Lower lobe of right lung (tissue), 2 donors: Measurements from ENCODE around the gene BABAM2. TPM values are rescaled to one million over a fixed set of nuclear protein-coding genes. Genes with fewer than 3 reads are reported as not detected.

ENCODE experiments used
- ATAC-seq, 2 donors: fragments of 200-7000 bp; cut with Tn5 transposase; one replicate each; pipeline ENCODE4 v1.9.1; 2020 to 2022; ENCODE audit warnings: mild to moderate bottlenecking in 2 of 2, moderate library complexity in 2 of 2
- DNase-seq: peaks from one replicate; pipeline ENCODE4 v3.0.0-alpha.2; 2020
- H3K27ac ChIP-seq: fragments of 200-600 bp; one replicate; pipeline ENCODE4 v1.8.0; 2022
- H3K27me3 ChIP-seq: fragments of 200-600 bp; one replicate; pipeline ENCODE4 v1.8.0; 2022; ENCODE audit warnings: low read depth
- H3K36me3 ChIP-seq: fragments of 200-600 bp; one replicate; pipeline ENCODE4 v1.8.0; 2022; ENCODE audit warnings: mild to moderate bottlenecking
- H3K4me1 ChIP-seq: fragments of 200-600 bp; one replicate; pipeline ENCODE4 v1.8.0; 2022
- H3K4me3 ChIP-seq: fragments of 200-600 bp; one replicate; pipeline ENCODE4 v1.8.0; 2022; ENCODE audit warnings: mild to moderate bottlenecking
- H3K9me3 ChIP-seq: fragments of 200-600 bp; one replicate; pipeline ENCODE4 v1.8.0; 2022
- CTCF ChIP-seq: fragments of 200-600 bp; IDR thresholded peaks from one replicate; pipeline ENCODE4 v1.8.0; 2022; ENCODE audit warnings: antibody characterized with exemption, mild to moderate bottlenecking
- intact Hi-C: fragments of 100-400 bp; cut with DNase I; formaldehyde crosslinking; loops from one replicate; pipeline ENCODE4 v1.11.0; 2022
- total RNA-seq: library from RNA; stranded (reverse); fragmentation: NEBNext Ultra II Directional; extraction: Animal tissue kit (Norgen Biotek cat#: 25700); gene quantifications from one replicate; pipeline ENCODE4 v1.2.1, GENCODE V29; 2021
- donor health status: DM: no; HTN: yes; CAD: no; lungs with severe emphysema.

Gene BABAM2
- total RNA-seq, 1 donor from 2014 or later, result 39.5 TPM

- Histone ChIP-seq H3K4me3 (no peak overlapping the region), H3K4me1 (peaks cover 10% of the 10 kb centered on the region), H3K27ac (no peak overlapping the region), H3K27me3 (no peaks in the 10 kb centered on the region), H3K36me3 (no peaks in the 10 kb centered on the region), H3K9me3 (no peaks in the 10 kb centered on the region)
- intact Hi-C loops, result no loop called here
- no peak for ATAC-seq
- DNase-seq, result no peak
- TF ChIP-seq CTCF, result no peak
Measured at GRCh38 chr2:28082131-28082530, 191.6 kb downstream of the BABAM2 start.

- DNase-seq, result no peak
- ATAC-seq, result no peak
- Histone ChIP-seq H3K4me1 (peaks cover 10% of the 10 kb centered on the region), H3K4me3 (no peak overlapping the region), H3K9me3 (no peaks in the 10 kb centered on the region), H3K36me3 (no peaks in the 10 kb centered on the region), H3K27ac (no peak overlapping the region), H3K27me3 (no peaks in the 10 kb centered on the region)
- intact Hi-C loops, result no loop called here
- TF ChIP-seq CTCF, result no peak
Measured at GRCh38 chr2:28083476-28083875, 192.9 kb downstream of the BABAM2 start.

- H3K4me1 ChIP-seq, result peaks cover 10% of the 10 kb centered on the region
- ATAC-seq, result no peak
- H3K27ac ChIP-seq, result no peak overlapping the region
- intact Hi-C loops, result no loop called here
- H3K4me3 ChIP-seq, result no peak overlapping the region
- H3K27me3 ChIP-seq, result no peaks in the 10 kb centered on the region
- no peaks in the 10 kb centered on the region for H3K9me3 ChIP-seq
- TF ChIP-seq CTCF, result no peak
- H3K36me3 ChIP-seq, result no peaks in the 10 kb centered on the region
- DNase-seq, result no peak
Measured at GRCh38 chr2:28084564-28084963, 194.0 kb downstream of the BABAM2 start.

- intact Hi-C loops, result no loop called here
- no peaks in the 10 kb centered on the region for H3K9me3 ChIP-seq
- no peak for DNase-seq
- no peak overlapping the region for H3K4me3 ChIP-seq
- TF ChIP-seq CTCF, result no peak
- no peak overlapping the region for H3K27ac ChIP-seq
- no peaks in the 10 kb centered on the region for H3K36me3 ChIP-seq
- H3K27me3 ChIP-seq, result no peaks in the 10 kb centered on the region
- H3K4me1 ChIP-seq, result peaks cover 10% of the 10 kb centered on the region
- no peak for ATAC-seq
Measured at GRCh38 chr2:28085201-28085600, 194.7 kb downstream of the BABAM2 start.

GRCh38 chr2:28086611-28087010, 196.1 kb downstream of the BABAM2 start:
- intact Hi-C loops, result no loop called here
- no peak for TF ChIP-seq CTCF
- no peak for ATAC-seq

GRCh38 chr2:28088970-28089369, 198.4 kb downstream of the BABAM2 start:
- Histone ChIP-seq H3K36me3 (no peaks in the 10 kb centered on the region), H3K4me3 (no peak overlapping the region), H3K4me1 (no peaks in the 10 kb centered on the region), H3K27me3 (no peaks in the 10 kb centered on the region), H3K9me3 (no peaks in the 10 kb centered on the region), H3K27ac (no peak overlapping the region)
- no peak for TF ChIP-seq CTCF
- intact Hi-C loops, result no loop called here
- ATAC-seq (no peak), DNase-seq (no peak)

More at GRCh38 chr2:28086611-28087010, 196.1 kb downstream of the BABAM2 start:
- H3K4me1 ChIP-seq, result no peaks in the 10 kb centered on the region
- no peak overlapping the region for H3K4me3 ChIP-seq
- no peak for DNase-seq
- no peaks in the 10 kb centered on the region for H3K9me3 ChIP-seq
- no peaks in the 10 kb centered on the region for H3K36me3 ChIP-seq
- no peaks in the 10 kb centered on the region for H3K27me3 ChIP-seq
- no peak overlapping the region for H3K27ac ChIP-seq
